CD4-positive, alpha-beta T cell (primary cell): Measurements from ENCODE around the gene CCDC150. TPM values are rescaled to one million over a fixed set of nuclear protein-coding genes. Genes with fewer than 3 reads are reported as not detected.
A peak's percentile ranks its signal among the peaks of the same experiment; 100 is the strongest.
"Not testable (repeated sequence)": the region's sequence is repeated elsewhere in the genome, so short reads cannot be mapped to it uniquely, and the experiment has no call there.

Experiments
- ATAC-seq: fragments of 200-7000 bp; cut with Tn5 transposase; one replicate; pipeline ENCODE4 v1.10.0; 2022; ENCODE audit warnings: mild to moderate bottlenecking; ENCODE audit not compliant: poor library complexity
- CTCF ChIA-PET: fragments of 350-600 bp; sonication (Branson Sonifier 250); formaldehyde crosslinking; loops from one replicate; lab custom pipeline; 2021; ENCODE audit warnings: antibody characterized with exemption, inconsistent platforms; lab: Charles Lee
- POLR2A ChIA-PET: fragments of 350-600 bp; sonication (Branson Sonifier 250); formaldehyde crosslinking; loops from one replicate; lab custom pipeline; 2021; ENCODE audit warnings: antibody characterized with exemption, inconsistent platforms; lab: Charles Lee
- DNase-seq, 14 experiments: peaks; one replicate each; pipeline ENCODE4 v3.0.0-alpha.2; 2013 to 2020; ENCODE audit warnings: mixed read lengths in 2 of 14
- H3K27ac ChIP-seq, 2 donors: one replicate each; pipeline versions ENCODE4 v1.5.1 to v1.7.0; 2013; ENCODE audit warnings: low read length in 2 of 2, low read depth in 1 of 2, mild to moderate bottlenecking in 1 of 2
- H3K27me3 ChIP-seq, 2 experiments: 1 replicate in 1 of 2; 2 replicates in 1 of 2; pipeline versions ENCODE4 v1.6.1 to v1.7.0; 2013; ENCODE audit warnings: low read length in 2 of 2, control low read depth in 1 of 2, mild to moderate bottlenecking in 1 of 2, moderate library complexity in 1 of 2; ENCODE audit not compliant: insufficient read depth in 2 of 2, control insufficient read depth in 1 of 2
- H3K36me3 ChIP-seq: one replicate; pipeline ENCODE4 v1.6.1; 2013; ENCODE audit warnings: low read length, control low read depth; ENCODE audit not compliant: insufficient read depth
- H3K4me1 ChIP-seq: one replicate; pipeline ENCODE4 v1.6.1; 2013; ENCODE audit warnings: low read length, control low read depth; ENCODE audit not compliant: insufficient read depth
- H3K4me3 ChIP-seq: one replicate; pipeline ENCODE4 v1.5.1; 2013; ENCODE audit warnings: mild to moderate bottlenecking, low read length, moderate library complexity
- H3K9me3 ChIP-seq, 2 experiments: 1 replicate in 1 of 2; 2 replicates in 1 of 2; pipeline versions ENCODE4 v1.6.1 to v1.7.0; 2013; ENCODE audit warnings: low read length in 2 of 2, mild to moderate bottlenecking in 2 of 2, control low read depth in 1 of 2, moderate library complexity in 1 of 2; ENCODE audit not compliant: control insufficient read depth in 1 of 2, insufficient read depth in 1 of 2
- H3K27ac Mint-ChIP-seq: one replicate; pipeline ENCODE4 v1.8.0; 2020; ENCODE audit warnings: mixed read lengths
- H3K27me3 Mint-ChIP-seq: one replicate; pipeline ENCODE4 v1.8.0; 2021; ENCODE audit warnings: mixed read lengths
- H3K36me3 Mint-ChIP-seq: one replicate; pipeline ENCODE4 v1.8.0; 2021; ENCODE audit warnings: low read depth, mixed read lengths
- H3K4me1 Mint-ChIP-seq: one replicate; pipeline ENCODE4 v1.8.0; 2021; ENCODE audit warnings: low read depth, mixed read lengths
- H3K4me3 Mint-ChIP-seq: one replicate; pipeline ENCODE4 v1.8.0; 2020; ENCODE audit warnings: mild to moderate bottlenecking, mixed read lengths
- H3K9me3 Mint-ChIP-seq: one replicate; pipeline ENCODE4 v1.8.0; 2020; ENCODE audit warnings: mixed read lengths
- CTCF ChIP-seq: fragments of 200-600 bp; IDR thresholded peaks from one replicate; pipeline ENCODE4 v1.8.0; 2022; ENCODE audit warnings: antibody characterized with exemption, mild to moderate bottlenecking
- intact Hi-C, 2 experiments: fragments of 100-400 bp; cut with DNase I in 1 of 2; cut with micrococcal nuclease in 1 of 2; formaldehyde crosslinking; loops; one replicate each; pipeline versions ENCODE4 v1.15.1 to v1.9.0; 2023 to 2025; cut with DNase I, micrococcal nuclease
- total RNA-seq, 174 experiments: library from RNA in 2 of 174; stranded (reverse) in 2 of 174; gene quantifications; one replicate each; pipeline ENCODE4 v1.2.3 and lab custom pipeline; 2021 to 2026

Gene CCDC150
- total RNA-seq, 2 experiments from 2014 or later: 0.22 to 0.75 TPM

- H3K36me3 Mint-ChIP-seq: no peaks in the 10 kb centered on the region
- H3K9me3 Mint-ChIP-seq: no peaks in the 10 kb centered on the region
- ATAC-seq (no peak), DNase-seq (peak in 1 of 14 experiments; percentile 29)
- H3K4me1 ChIP-seq: no peaks in the 10 kb centered on the region
- peaks cover 4% of the 10 kb centered on the region for H3K4me1 Mint-ChIP-seq
- no peak overlapping the region for H3K4me3 Mint-ChIP-seq
- TF ChIP-seq CTCF: no peak
- no peak overlapping the region for H3K27ac ChIP-seq
- no peak overlapping the region for H3K4me3 ChIP-seq
- no peaks in the 10 kb centered on the region for H3K9me3 ChIP-seq
- H3K36me3 ChIP-seq: no peaks in the 10 kb centered on the region
- H3K27me3 ChIP-seq: no peaks in the 10 kb centered on the region
- no peak overlapping the region for H3K27ac Mint-ChIP-seq
- POLR2A ChIA-PET: no interaction called here
- intact Hi-C loops: loop anchor here in 1 of 2 experiments (10.0 kb wide), 1 partner anchor 1961 kb away; no protein-coding TSS in a partner anchor
- CTCF ChIA-PET: no interaction called here
- no peaks in the 10 kb centered on the region for H3K27me3 Mint-ChIP-seq
Measured at GRCh38 chr2:196725882-196726281, 86.4 kb downstream of the CCDC150 start.

- Mint-ChIP-seq H3K4me1 (peaks cover 4% of the 10 kb centered on the region), H3K27ac (no peak overlapping the region), H3K27me3 (no peaks in the 10 kb centered on the region), H3K9me3 (no peaks in the 10 kb centered on the region), H3K4me3 (no peak overlapping the region), H3K36me3 (no peaks in the 10 kb centered on the region)
- Histone ChIP-seq H3K4me3 (no peak overlapping the region), H3K4me1 (no peaks in the 10 kb centered on the region), H3K27me3 (no peaks in the 10 kb centered on the region), H3K27ac (no peak overlapping the region), H3K9me3 (no peaks in the 10 kb centered on the region), H3K36me3 (no peaks in the 10 kb centered on the region)
- DNase-seq: no peak
- POLR2A ChIA-PET: interaction anchor here (1.0 kb wide), 1 partner anchor 787 kb away, joined by 3 read pairs; the partner anchor contains the start of gene MOB4
- intact Hi-C loops: loop anchor here in 1 of 2 experiments (10.0 kb wide), 1 partner anchor 1965 kb away; no protein-coding TSS in a partner anchor
- no peak for ATAC-seq
- CTCF ChIA-PET: interaction anchor here (1.2 to 1.4 kb wide), 2 partner anchors 10 to 21 kb away, joined by 3 read pairs; no protein-coding TSS in a partner anchor
- no peak for TF ChIP-seq CTCF
Measured at GRCh38 chr2:196729418-196729817, 89.9 kb downstream of the CCDC150 start.

- DNase-seq, H3K9me3 ChIP-seq, H3K36me3 Mint-ChIP-seq, H3K9me3 Mint-ChIP-seq, H3K36me3 ChIP-seq, H3K4me3 ChIP-seq, H3K27ac Mint-ChIP-seq, CTCF ChIA-PET, intact Hi-C loops, H3K27me3 Mint-ChIP-seq, H3K27me3 ChIP-seq, H3K27ac ChIP-seq, H3K4me1 ChIP-seq, ATAC-seq, H3K4me3 Mint-ChIP-seq, H3K4me1 Mint-ChIP-seq, POLR2A ChIA-PET: not testable (repeated sequence)
Measured at GRCh38 chr2:196736646-196737045, 97.1 kb downstream of the CCDC150 start.

GRCh38 chr2:196737046-196737445 lies 97.5 kb downstream of the CCDC150 start:
- no peak overlapping the region for H3K27ac Mint-ChIP-seq
- no peak overlapping the region for H3K27ac ChIP-seq
- ChIA-PET CTCF (no interaction called here), POLR2A (interaction anchor here (0.6 kb wide), 1 partner anchor 69 kb away, joined by 4 read pairs; no protein-coding TSS in a partner anchor)
- H3K9me3 Mint-ChIP-seq: peaks cover 5% of the 10 kb centered on the region
- no peaks in the 10 kb centered on the region for H3K4me1 Mint-ChIP-seq
- no peak for TF ChIP-seq CTCF
- no peak overlapping the region for H3K4me3 Mint-ChIP-seq
- intact Hi-C loops: no loop called here
- ATAC-seq (no peak), DNase-seq (no peak)
- H3K36me3 ChIP-seq: no peaks in the 10 kb centered on the region
- H3K4me3 ChIP-seq: no peak overlapping the region
- no peaks in the 10 kb centered on the region for H3K36me3 Mint-ChIP-seq
- H3K9me3 ChIP-seq: no peaks in the 10 kb centered on the region
- no peaks in the 10 kb centered on the region for H3K27me3 ChIP-seq
- no peaks in the 10 kb centered on the region for H3K27me3 Mint-ChIP-seq
- H3K4me1 ChIP-seq: no peaks in the 10 kb centered on the region
